ENCODE results near the gene AXIN1. TPM values are rescaled to one million over a fixed set of nuclear protein-coding genes. Genes with fewer than 3 reads are reported as not detected.

AXIN1 gene
- total RNA-seq, 1 donor from 2014 or later: 19.6 TPM

- TF ChIP-seq EZH2phosphoT487 (IDR thresholded peaks at IDR 0.05) (no peak), EZH2 (IDR thresholded peaks at IDR 0.05) (no peak), CTCF (IDR thresholded peaks at IDR 0.05) (no peak)
- Histone ChIP-seq H3F3A (ENCODE audit: low read depth) (peaks cover 19% of the 10 kb centered on the region), H3K9me3 (ENCODE audit: low read depth) (no peaks in the 10 kb centered on the region), H3K9ac (no peak overlapping the region), H3K4me2 (no peak overlapping the region), H3K27me3 (no peaks in the 10 kb centered on the region), H3K27ac (no peak overlapping the region), H3K36me3 (no peaks in the 10 kb centered on the region), H3K4me1 (no peaks in the 10 kb centered on the region), H3K4me3 (no peak overlapping the region), H3K79me2 (ENCODE audit: low read depth) (no peaks in the 10 kb centered on the region), H4K20me1 (ENCODE audit: low read depth) (no peaks in the 10 kb centered on the region), H2AFZ (replicated peaks) (no peak overlapping the region)
- no peak for DNase-seq (ENCODE audit: low spot score)
- Mint-ChIP-seq H3K4me1 (peaks cover 7% of the 10 kb centered on the region), H3K27me3 (ENCODE audit: insufficient read depth, low read depth) (peaks cover 8% of the 10 kb centered on the region), H3K4me3 (no peak overlapping the region), H3K36me3 (peaks cover 14% of the 10 kb centered on the region), H3K27ac (no peak overlapping the region), H3K9me3 (no peaks in the 10 kb centered on the region)
These were observed 88.6 kb downstream of the AXIN1 start for GRCh38 chr16:263944-264343.

DNA sequence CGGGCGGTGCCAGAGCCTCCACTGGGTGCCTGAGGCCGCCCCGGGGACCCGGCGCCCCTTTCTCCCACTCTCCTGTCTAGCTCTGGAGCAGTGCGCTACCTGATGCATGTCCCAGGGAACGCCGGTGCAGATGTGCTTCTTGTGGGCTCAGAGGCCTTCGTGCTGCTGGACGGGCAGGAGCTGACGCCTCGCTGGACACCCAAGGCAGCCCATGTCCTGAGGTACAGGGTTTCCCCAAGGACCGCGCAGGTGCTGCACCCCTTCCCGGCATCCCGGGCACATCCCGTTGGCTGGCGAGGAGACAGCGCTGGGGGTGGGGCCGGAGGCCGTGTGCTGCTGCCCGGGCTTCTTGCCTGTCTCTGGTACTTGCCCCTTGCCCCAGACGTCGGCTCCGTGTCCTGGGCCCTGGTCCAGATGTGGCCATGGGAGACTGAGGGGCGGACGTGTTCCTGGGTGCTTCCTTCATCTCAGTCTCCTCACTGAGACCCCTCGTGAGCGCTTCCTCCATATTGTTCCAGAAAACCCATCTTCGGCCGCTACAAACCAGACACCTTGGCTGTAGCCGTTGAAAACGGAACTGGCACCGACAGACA, 89.2 kb downstream of the AXIN1 start:
- Histone ChIP-seq H3K9me3 (ENCODE audit: low read depth) (no peaks in the 10 kb centered on the region), H3K4me3 (no peak overlapping the region), H3K4me2 (no peak overlapping the region), H3F3A (ENCODE audit: low read depth) (peaks cover 15% of the 10 kb centered on the region), H4K20me1 (ENCODE audit: low read depth) (no peaks in the 10 kb centered on the region), H3K27ac (no peak overlapping the region), H3K36me3 (no peaks in the 10 kb centered on the region), H3K79me2 (ENCODE audit: low read depth) (no peaks in the 10 kb centered on the region), H3K4me1 (no peaks in the 10 kb centered on the region), H3K27me3 (no peaks in the 10 kb centered on the region), H3K9ac (no peak overlapping the region), H2AFZ (replicated peaks) (no peak overlapping the region)
- H3K4me3 Mint-ChIP-seq: no peak overlapping the region
- peaks cover 4% of the 10 kb centered on the region for H3K4me1 Mint-ChIP-seq
- peaks cover 15% of the 10 kb centered on the region for H3K36me3 Mint-ChIP-seq
- DNase-seq (ENCODE audit: low spot score): no peak
- peaks cover 8% of the 10 kb centered on the region for H3K27me3 Mint-ChIP-seq (ENCODE audit: insufficient read depth, low read depth)
- no peak overlapping the region for H3K27ac Mint-ChIP-seq
- TF ChIP-seq EZH2phosphoT487 (IDR thresholded peaks at IDR 0.05) (no peak), CTCF (IDR thresholded peaks at IDR 0.05) (no peak), EZH2 (IDR thresholded peaks at IDR 0.05) (no peak)
- H3K9me3 Mint-ChIP-seq: no peaks in the 10 kb centered on the region

- DNase-seq (ENCODE audit: low spot score): no peak
- Histone ChIP-seq H3K4me2 (no peak overlapping the region), H3K4me1 (no peaks in the 10 kb centered on the region), H3K36me3 (no peaks in the 10 kb centered on the region), H4K20me1 (ENCODE audit: low read depth) (no peaks in the 10 kb centered on the region), H3K27ac (no peak overlapping the region), H3K79me2 (ENCODE audit: low read depth) (no peaks in the 10 kb centered on the region), H3K27me3 (no peaks in the 10 kb centered on the region), H3K4me3 (no peak overlapping the region), H2AFZ (replicated peaks) (no peak overlapping the region), H3K9me3 (ENCODE audit: low read depth) (no peaks in the 10 kb centered on the region), H3K9ac (no peak overlapping the region), H3F3A (ENCODE audit: low read depth) (peaks cover 5% of the 10 kb centered on the region)
- Mint-ChIP-seq H3K9me3 (no peaks in the 10 kb centered on the region), H3K4me3 (no peak overlapping the region), H3K36me3 (peaks cover 18% of the 10 kb centered on the region), H3K4me1 (no peaks in the 10 kb centered on the region), H3K27me3 (ENCODE audit: insufficient read depth, low read depth) (peaks cover 3% of the 10 kb centered on the region), H3K27ac (no peak overlapping the region)
- TF ChIP-seq EZH2 (IDR thresholded peaks at IDR 0.05): no peak
- no peak for TF ChIP-seq CTCF (IDR thresholded peaks at IDR 0.05)
- no peak for TF ChIP-seq EZH2phosphoT487 (IDR thresholded peaks at IDR 0.05)
These were observed 90.3 kb downstream of the AXIN1 start for GRCh38 chr16:262121-262745.

Measured in neural progenitor cell (in vitro differentiated cells).